Left renal cortex interstitium (tissue), 4 donors: ENCODE data around the gene FZD2. TPM values are rescaled to one million over a fixed set of nuclear protein-coding genes. Genes with fewer than 3 reads are reported as not detected.
A peak's percentile ranks its signal among the peaks of the same experiment; 100 is the strongest.

Experiments
- DNase-seq, 4 donors: peaks; one replicate each; pipeline ENCODE4 v3.0.0-alpha.2; 2013; ENCODE audit warnings: low read depth in 4 of 4, low spot score in 2 of 4, missing footprints in 1 of 4
- polyA plus RNA-seq, 4 donors: library from polyadenylated mRNA; unstranded; fragments of 120-200 nt; gene quantifications; one replicate each; pipeline ENCODE4 v1.2.1, GENCODE V29; 2013; ENCODE audit not compliant: insufficient read length in 4 of 4

FZD2 gene
- polyA plus RNA-seq, 4 donors, result 26.0 to 55.1 (median 38.1) TPM

- DNase-seq, result no peak
Measured at GRCh38 chr17:44604768-44605485, 47.6 kb downstream of the FZD2 start.

GRCh38 chr17:44606658-44607057 is 49.4 kb downstream of the FZD2 start:
- DNase-seq, result no peak

- DNase-seq, result peak in 2 of 4 donors; percentile 70 to 80
Measured at GRCh38 chr17:44607836-44608690, 50.8 kb downstream of the FZD2 start.

GRCh38 chr17:44608727-44609435 is 51.6 kb downstream of the FZD2 start:
- no peak for DNase-seq

- DNase-seq, result no peak
Measured at GRCh38 chr17:44610331-44610730, 53.0 kb downstream of the FZD2 start.

Other genes starting within 250 kb of the FZD2 start
- gene RUNDC3A, start 248.9 kb upstream of the FZD2 start, polyA plus RNA-seq, result 1 to 10 TPM; 1.5 to 2.8 (median 1.7) TPM
- gene SLC25A39, start 232.7 kb upstream of the FZD2 start, polyA plus RNA-seq, result 100 to 1,000 TPM in 3 of 4 donors, 10 to 100 TPM in 1; 89.3 to 120 (median 107) TPM
- gene GRN, start 212.2 kb upstream of the FZD2 start, polyA plus RNA-seq, result 100 to 1,000 TPM; 236 to 317 (median 277) TPM
- 10 to 100 TPM; 28.5 to 57.4 (median 44.5) TPM for gene FAM171A2, start 193.6 kb upstream of the FZD2 start, polyA plus RNA-seq
- 1 to 10 TPM; 4.6 to 9.1 (median 5.3) TPM for gene ITGA2B, start 167.8 kb upstream of the FZD2 start, polyA plus RNA-seq
- 10 to 100 TPM; 38.3 to 64.9 (median 50.1) TPM for gene GPATCH8, start 54.1 kb upstream of the FZD2 start, polyA plus RNA-seq
- gene MEIOC, start 99.0 kb downstream of the FZD2 start, polyA plus RNA-seq, result 1 to 10 TPM in 3 of 4 donors, under 1 TPM in 1; 0.75 to 2.9 (median 1.7) TPM
- 10 to 100 TPM; 30.4 to 37.4 (median 33.4) TPM for gene CCDC43, start 132.3 kb downstream of the FZD2 start, polyA plus RNA-seq
- 10 to 100 TPM in 2 of 4 donors, 1 to 10 TPM in 2; 8.7 to 23.5 (median 15.7) TPM for gene DBF4B, start 151.2 kb downstream of the FZD2 start, polyA plus RNA-seq
- gene ADAM11, start 201.5 kb downstream of the FZD2 start, polyA plus RNA-seq, result 1 to 10 TPM; 2.2 to 4.6 (median 3.2) TPM